ENCODE data around the gene GINS1. TPM values are rescaled to one million over a fixed set of nuclear protein-coding genes. Genes with fewer than 3 reads are reported as not detected.
"Not testable (repeated sequence)": the region's sequence is repeated elsewhere in the genome, so short reads cannot be mapped to it uniquely, and the experiment has no call there.

GINS1 gene
- polyA plus RNA-seq, 1 experiment, result 2.7 TPM

DNA sequence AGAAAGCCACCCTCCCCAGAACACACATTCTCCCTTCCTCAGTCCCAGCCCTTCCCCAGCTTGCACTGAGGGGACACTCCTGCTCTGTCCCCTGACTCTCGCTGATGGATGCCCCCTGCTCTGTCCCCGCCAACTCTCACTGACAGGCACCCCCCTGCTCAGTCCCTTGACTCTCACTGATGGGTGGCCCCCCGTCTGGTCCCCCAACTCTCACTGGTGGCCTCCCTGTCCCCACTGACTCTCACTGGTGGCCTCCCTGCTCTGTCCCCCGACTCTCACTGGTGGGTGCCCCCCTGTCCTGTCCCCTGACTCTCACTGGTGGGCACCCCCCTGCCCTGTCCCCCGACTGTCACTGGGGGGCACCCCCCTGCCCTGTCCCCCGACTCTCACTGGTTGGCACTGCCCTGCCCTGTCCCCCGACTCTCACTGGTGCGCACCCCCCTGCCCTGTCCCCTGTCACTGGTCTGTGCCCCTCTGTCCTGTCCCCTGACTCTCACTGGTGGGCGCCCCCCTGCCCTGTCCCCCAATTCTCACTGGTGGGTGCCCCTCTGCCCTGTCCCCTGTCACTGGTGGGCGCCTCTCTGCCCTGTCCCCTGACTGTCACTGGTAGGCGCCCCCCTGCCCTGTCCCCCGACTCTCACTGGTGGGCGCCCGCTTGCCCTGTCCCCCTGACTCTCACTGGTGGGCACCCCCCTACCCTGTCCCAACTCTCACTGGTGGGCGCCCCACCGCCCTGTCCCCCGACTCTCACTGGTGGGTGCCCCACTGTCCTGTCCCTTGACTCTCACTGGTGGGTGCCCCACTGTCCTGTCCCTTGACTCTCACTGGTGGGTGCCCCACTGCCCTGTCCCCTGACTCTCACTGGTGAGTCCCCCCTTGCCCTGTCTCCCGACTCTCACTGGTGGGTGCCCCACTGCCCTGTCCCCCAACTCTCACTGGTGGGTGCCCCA, 60.9 kb downstream of the GINS1 start:
- TF ChIP-seq, protein P1, sequence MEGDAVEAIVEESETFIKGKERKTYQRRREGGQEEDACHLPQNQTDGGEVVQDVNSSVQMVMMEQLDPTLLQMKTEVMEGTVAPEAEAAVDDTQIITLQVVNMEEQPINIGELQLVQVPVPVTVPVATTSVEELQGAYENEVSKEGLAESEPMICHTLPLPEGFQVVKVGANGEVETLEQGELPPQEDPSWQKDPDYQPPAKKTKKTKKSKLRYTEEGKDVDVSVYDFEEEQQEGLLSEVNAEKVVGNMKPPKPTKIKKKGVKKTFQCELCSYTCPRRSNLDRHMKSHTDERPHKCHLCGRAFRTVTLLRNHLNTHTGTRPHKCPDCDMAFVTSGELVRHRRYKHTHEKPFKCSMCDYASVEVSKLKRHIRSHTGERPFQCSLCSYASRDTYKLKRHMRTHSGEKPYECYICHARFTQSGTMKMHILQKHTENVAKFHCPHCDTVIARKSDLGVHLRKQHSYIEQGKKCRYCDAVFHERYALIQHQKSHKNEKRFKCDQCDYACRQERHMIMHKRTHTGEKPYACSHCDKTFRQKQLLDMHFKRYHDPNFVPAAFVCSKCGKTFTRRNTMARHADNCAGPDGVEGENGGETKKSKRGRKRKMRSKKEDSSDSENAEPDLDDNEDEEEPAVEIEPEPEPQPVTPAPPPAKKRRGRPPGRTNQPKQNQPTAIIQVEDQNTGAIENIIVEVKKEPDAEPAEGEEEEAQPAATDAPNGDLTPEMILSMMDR (IDR thresholded peaks at IDR 0.05; ENCODE audit: insufficient read depth, low read depth, low read length), result no peak
- POLR2A ChIA-PET, result no interaction called here
- CTCF ChIA-PET, result interaction anchor here (1.5 kb wide), 1 partner anchor 10 kb away, joined by 4 read pairs; no protein-coding TSS in a partner anchor

DNA sequence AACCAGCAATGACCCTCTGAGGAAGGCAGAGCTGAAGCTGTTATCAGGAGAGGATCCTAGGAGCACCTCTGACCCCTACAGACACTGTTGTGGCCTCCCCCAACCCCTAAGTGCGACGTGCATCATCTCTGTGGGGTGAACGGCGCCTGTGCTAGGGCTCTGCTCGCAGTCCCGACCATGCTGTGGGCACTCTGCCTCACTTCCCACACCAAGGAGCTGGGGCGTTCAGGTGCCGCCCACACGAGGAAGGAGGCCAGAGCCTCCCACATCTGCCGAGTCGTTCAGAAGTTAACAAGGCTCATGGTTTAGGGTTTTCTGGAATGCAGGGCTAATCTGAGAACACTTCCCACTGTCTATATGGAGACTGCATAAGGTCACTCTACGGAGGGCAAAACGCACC, 62.1 kb downstream of the GINS1 start:
- no peak for DNase-seq (ENCODE audit: low read depth)
- no peak overlapping the region for H3K4me3 ChIP-seq (ENCODE audit: low read depth, low read length)
- ChIA-PET POLR2A (no interaction called here), CTCF (interaction anchor here (1.5 kb wide), 1 partner anchor 10 kb away, joined by 7 read pairs; no protein-coding TSS in a partner anchor)
- no peaks in the 10 kb centered on the region for H3K27me3 ChIP-seq (ENCODE audit: control insufficient read depth, insufficient read depth, low read length)
- peaks cover 10% of the 10 kb centered on the region for H3K36me3 ChIP-seq (ENCODE audit: control insufficient read depth, insufficient read depth, low read length)
- TF ChIP-seq, protein P1 (IDR thresholded peaks at IDR 0.05; ENCODE audit: insufficient read depth, low read depth, low read length), result no peak

More for the DNA sequence above, 60.9 kb downstream of the GINS1 start:
- Histone ChIP-seq H3K36me3 (ENCODE audit: control insufficient read depth, insufficient read depth, low read length) (peaks cover 11% of the 10 kb centered on the region), H3K27me3 (ENCODE audit: control insufficient read depth, insufficient read depth, low read length) (no peaks in the 10 kb centered on the region), H3K4me3 (ENCODE audit: low read depth, low read length) (no peak overlapping the region)
- no peak for DNase-seq (ENCODE audit: low read depth)

DNA sequence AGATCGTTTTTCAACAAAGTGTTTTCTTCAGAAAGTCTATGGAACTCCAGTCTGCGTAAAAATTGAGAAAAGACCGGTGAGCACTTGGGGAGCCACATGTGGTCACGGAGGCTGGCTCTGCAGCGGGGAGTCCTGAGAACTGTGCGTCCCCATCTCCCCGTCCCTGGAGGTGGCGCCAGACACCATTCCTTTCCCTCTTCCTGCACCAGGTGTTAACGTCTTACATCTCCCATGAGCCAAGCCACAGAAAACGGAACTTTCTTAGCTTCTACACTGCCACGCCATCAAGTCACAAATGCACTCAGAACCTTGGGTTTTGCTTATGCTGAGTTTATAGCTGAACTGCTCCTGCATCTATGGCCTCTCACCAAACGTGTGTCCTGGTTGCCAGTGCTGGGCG, 62.6 kb downstream of the GINS1 start:
- ChIA-PET POLR2A (no interaction called here), CTCF (interaction anchor here (0.7 to 1.5 kb wide), 4 partner anchors 9 to 109 kb away, joined by 3 to 7 read pairs (median 4); no protein-coding TSS in a partner anchor)
- Histone ChIP-seq H3K36me3 (ENCODE audit: control insufficient read depth, insufficient read depth, low read length) (peaks cover 9% of the 10 kb centered on the region), H3K27me3 (ENCODE audit: control insufficient read depth, insufficient read depth, low read length) (no peaks in the 10 kb centered on the region), H3K4me3 (ENCODE audit: low read depth, low read length) (no peak overlapping the region)
- TF ChIP-seq, protein P1 (IDR thresholded peaks at IDR 0.05; ENCODE audit: insufficient read depth, low read depth, low read length), result peak; percentile 53
- no peak for DNase-seq (ENCODE audit: low read depth)

DNA sequence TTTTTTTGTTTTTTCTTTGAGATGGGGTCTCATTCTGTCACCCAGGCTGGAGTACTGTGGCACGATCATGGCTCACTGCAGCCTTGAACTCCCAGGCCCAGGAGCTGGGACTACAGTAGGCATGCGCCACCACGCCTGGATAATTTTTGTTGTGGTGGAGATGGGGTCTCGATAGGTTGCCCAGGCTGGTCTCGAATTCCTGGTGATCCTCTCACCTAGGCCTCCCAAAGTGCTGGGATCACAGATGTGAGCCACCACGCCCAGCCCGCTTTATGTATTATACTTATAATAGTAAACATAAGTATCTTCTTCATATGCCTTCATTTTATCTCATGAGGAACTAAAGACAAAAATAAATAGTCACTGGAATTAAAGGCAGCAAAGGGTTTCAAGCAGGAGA, 63.5 kb downstream of the GINS1 start:
- no peaks in the 10 kb centered on the region for H3K27me3 ChIP-seq (ENCODE audit: control insufficient read depth, insufficient read depth, low read length)
- no peak overlapping the region for H3K4me3 ChIP-seq (ENCODE audit: low read depth, low read length)
- TF ChIP-seq, protein P1 (IDR thresholded peaks at IDR 0.05; ENCODE audit: insufficient read depth, low read depth, low read length), result no peak
- CTCF ChIA-PET, result interaction anchor here (1.4 kb wide), 1 partner anchor 17 kb away, joined by 5 read pairs; no protein-coding TSS in a partner anchor
- DNase-seq (ENCODE audit: low read depth), result no peak
- POLR2A ChIA-PET, result no interaction called here
- H3K36me3 ChIP-seq (ENCODE audit: control insufficient read depth, insufficient read depth, low read length), result peaks cover 7% of the 10 kb centered on the region

DNA sequence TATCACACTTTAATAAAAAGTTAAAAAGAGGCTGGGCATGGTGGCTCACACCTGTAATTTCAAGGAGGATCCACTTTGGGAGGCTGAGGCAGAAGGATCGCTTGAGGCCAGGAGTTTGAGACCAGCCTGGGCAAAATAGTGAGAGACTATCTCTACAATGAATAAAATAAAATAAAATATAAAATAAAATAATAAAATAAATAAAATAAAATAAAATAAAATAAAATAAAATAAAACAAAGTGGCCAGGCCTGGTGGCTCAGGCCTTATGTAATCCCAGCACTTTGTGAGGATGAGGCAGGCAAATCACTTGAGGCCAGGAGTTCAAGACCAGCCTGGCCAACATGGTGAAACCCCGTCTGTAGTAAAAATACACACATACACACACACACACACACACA, 65.8 kb downstream of the GINS1 start:
- CTCF ChIA-PET; POLR2A ChIA-PET; DNase-seq (ENCODE audit: low read depth); H3K27me3 ChIP-seq (ENCODE audit: control insufficient read depth, insufficient read depth, low read length); H3K4me3 ChIP-seq (ENCODE audit: low read depth, low read length): not testable (repeated sequence)
- H3K36me3 ChIP-seq (ENCODE audit: control insufficient read depth, insufficient read depth, low read length), result peaks cover 14% of the 10 kb centered on the region
